Activated effector memory CD4-positive, alpha-beta T cell treated with anti-CD3 and anti-CD28 coated beads, Interleukin-2, amount 50 U/mL, for 16 hours (primary cell): ENCODE results near the gene GALNT10.

ENCODE experiments used
- DNase-seq: peaks from one replicate; pipeline ENCODE4 v3.0.0-alpha.2; 2020

GALNT10 gene

DNA sequence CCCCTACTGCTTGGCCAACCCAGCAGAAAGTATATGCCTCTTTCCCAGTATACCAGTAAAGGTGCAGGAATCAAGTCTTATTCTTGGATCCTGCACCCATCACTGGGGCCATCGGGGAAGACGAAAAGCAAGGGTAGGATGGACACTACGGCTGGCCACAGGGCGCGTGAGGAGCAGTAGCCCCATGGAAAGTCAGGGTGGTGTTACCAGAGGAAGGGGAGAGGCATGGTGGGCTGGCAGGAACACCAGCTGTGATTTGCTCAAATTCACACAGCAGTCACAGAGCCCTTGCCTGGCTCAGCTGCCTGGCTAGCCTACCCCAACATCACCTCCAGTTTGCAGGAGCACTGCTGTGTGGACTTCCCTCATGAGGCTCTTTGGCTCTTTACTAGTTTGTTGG is 220.8 kb downstream of the GALNT10 start:
- DNase-seq = no peak

DNA sequence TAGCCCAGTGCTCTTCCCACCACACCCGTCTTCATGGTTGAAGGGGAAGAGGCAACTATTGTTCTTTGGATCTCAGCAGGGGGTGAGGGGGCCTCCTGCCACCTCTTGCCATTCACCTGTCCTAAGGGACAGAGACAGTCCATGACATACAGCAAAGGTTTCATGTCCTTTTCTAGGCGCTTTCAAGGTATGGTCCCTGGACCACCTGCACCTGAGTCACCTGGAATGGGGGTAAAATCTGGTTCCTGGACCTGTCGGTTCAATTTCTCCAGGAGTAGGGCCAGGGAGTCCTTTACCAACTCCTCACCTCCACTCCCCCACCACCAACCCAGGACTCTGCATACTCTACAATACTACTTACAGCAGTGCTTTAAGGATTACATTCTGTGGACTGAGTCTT is 221.8 kb downstream of the GALNT10 start:
- no peak for DNase-seq

DNA sequence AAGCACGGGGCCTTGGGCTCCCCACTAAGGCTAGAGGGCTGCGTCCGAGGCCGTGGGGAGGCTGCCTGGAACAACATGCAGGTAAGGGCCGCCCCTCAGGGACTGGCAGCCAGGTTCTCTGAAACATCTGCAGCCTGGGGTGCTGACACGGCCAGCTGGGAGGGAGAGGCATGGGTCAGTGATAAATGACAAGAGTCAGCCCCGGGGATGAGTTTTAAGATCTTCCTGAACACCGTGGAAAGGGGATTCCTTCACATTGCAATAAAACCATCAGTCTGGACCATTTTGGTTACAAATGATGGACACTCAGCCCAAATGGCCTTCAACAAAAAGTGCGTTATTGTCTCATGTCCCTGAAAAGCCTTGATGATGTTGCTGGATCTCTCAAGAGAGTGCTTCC is 222.4 kb downstream of the GALNT10 start:
- DNase-seq = no peak

DNA sequence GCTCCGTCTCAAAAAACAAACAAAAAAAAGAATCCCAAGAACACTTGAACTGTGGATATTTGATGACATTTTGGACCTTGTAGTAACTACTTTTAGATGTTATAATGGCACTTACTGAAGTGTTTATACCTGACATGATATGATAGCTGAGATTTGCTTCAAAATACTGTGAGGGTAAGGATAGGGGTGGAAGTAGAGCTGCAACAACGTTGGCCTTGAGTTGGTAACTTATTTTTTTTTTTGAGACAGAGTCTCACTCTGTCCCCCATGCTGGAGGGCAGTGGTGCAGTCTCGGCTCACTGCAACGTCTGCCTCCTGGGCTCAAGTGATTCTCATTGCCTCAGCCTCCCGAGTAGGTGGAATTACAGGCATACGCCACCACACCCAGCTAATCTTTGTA is 224.6 kb downstream of the GALNT10 start:
- DNase-seq = no peak

DNA sequence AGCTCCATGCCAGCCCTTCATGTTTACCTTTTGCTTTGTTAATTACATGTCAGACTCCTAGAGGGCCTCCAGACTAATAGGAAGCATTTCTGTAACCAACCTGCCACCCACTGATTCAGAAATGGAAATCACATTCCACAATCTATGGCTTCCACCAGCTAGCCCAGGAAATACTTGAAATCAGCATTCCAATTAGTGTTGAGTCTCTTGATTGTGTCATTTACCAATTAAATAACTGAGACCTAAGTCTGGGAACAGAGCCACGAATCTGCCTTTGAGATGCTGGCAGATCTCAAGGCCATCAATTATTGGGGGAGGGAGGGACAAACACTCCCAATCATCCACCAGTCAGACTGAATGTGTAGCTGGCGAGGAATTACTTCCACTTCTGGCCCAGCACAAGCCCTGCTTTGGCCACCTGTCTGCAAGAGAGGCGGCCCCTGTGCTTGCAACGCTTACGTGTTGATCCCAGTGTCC is 227.8 kb downstream of the GALNT10 start:
- no peak for DNase-seq

DNA sequence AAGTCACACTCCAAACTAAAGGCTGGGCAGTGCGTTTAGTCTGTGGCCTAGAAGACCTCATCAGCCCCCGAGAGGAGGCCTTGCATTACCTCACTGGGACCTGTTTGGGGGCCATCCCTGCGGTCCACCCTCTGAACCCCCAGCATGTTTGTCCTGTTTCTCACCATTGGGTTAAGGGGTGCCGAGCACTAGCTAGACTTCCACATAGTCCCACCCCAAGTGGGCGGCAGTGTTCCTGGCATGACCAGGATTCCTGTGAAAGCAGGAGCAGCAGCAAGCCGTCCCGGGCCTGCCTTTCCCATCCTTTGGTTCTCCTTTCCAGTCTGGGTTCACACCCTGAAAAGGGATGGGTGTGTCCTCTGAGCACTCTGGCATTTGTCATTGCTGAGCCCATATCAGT is 228.7 kb downstream of the GALNT10 start:
- DNase-seq = no peak

DNA sequence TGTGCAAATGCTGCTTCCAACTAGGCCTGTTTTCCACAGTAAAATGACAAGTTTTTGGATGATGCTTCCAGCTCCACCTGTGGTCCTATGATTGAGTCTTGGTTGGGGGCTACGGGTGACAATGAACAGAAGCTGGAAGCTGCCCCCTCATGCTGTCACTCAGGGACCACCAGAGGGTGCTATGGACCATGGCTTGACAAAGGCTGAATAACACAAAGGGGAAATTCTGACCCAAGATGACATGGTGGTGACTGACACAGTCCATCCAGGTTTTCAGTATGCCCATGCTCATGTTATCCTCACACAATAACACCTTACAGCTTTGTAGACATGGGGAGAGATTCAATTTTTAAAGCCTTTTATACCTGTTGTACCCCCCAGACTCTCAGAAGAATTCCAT is 231.3 kb downstream of the GALNT10 start:
- DNase-seq = no peak

DNA sequence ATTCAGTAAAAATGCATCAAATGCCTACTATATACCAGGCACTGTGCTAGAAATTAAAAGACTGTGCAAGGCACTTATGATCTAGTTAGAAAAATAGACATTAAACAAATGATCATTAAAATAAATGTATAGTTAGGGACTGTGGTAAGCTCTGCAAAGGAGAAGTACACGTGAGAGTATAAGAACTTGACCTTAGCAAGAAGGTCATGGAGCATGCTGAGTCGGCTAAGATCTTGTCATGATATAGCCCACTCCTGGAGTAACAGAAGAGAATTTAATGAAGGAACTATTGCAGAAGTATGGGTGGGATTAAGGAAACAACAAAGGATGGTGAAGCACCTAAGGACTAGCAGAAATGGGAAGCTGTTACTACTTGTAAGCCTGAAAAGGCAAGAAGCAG is 231.8 kb downstream of the GALNT10 start:
- no peak for DNase-seq

DNA sequence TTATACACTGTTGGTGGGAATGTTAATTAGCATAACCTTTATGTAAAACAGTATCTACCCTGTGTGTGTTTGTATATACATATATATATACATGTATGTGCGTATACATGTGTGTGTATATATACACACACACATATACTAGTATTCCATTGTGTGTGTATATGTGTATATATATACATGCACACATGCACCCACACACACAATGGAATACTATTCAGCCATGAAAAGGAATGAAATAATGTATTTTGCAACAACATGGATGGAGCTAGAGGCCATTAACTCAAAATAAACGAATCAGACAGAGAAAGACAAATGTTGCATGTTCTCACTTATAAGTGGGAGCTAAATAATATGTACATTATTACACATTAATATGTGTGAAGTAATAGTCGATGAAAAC is 237.7 kb downstream of the GALNT10 start:
- no peak for DNase-seq

DNA sequence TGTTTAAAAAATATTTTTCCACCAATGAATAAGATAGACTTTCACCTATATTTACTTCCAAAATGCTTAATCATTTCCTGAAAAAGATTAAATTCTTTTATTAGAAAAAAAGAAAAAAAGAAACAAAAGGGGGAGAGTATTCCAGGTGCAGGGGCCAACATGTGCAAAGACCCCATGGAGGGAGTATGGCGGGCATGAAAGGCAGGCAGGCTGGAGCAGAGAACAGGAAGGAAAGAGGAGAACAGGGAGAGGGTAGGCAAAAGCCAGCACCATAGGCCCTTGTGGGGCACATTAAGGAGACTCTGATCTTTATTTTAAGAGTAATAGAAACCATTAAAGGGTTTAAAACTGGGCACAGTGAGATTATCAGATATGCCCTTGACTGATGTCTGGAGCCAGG is 238.8 kb downstream of the GALNT10 start:
- no peak for DNase-seq

DNA sequence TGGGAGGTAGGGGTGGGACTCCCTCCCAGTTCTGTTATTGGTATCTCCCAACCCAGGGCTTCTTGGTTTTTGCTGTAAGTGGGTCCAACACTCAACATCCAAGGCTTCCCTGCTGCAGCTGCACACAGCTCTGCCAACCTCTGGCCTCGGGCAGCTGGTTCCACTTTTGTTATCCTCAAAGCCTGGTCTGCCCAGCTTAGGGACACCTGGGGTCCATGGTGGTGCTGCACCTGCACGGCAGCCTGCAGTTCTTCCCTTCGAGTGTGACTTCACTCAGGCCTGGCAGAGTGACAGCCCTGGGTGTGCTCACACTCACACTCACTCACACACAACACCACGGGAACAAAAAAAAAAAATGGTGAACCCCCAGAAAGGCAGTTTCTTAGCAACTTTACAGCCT is 239.9 kb downstream of the GALNT10 start:
- DNase-seq = no peak

DNA sequence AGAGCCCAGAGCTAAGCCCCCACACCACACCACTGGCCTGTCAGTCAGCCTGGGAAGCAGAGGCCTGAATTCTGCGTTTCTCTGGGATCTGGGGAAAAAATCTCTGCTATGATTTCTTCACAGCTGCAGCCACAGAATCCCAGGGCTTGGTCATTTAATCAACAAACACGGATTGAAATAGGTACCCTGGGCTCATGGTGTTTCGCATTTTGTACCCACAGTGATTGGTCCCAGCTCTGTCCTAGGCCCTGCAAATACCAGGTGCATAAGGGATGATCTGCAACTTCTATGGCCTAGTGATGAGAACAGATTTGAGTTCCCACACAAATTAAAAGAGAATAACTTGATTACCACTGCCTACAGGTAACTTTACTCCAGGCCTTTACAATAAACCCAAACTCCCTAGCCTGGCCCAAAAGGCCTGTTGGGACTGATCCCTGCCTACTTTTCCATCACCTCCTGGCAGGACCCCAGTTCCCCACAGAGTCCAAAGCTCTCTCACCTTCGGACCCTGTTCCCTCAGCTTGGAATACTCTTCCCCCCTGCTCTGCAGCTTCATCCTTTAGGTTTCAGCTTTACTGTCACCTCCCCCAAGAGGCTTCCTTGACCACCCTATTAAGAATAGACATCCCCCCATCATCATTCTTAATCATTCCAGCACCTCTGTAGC is 240.6 kb downstream of the GALNT10 start:
- no peak for DNase-seq

DNA sequence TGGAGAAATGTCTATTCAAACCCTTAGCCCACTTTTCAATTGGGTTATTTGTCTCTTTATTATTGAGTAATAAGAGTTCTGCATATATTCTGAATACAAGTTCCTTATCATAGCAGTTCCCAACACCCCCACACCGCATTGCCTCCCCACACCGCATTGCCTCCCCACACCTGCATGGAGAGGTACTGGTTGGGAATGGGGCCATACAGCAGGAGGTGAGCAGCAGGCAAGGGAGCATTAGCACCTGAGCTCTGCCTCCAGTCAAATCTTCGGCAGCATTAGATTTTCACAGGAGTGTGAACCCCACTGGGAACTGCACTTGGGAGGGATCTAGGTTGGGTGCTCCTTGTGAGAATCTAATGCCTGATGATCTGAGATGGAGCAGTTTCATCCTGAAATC is 244.7 kb downstream of the GALNT10 start:
- DNase-seq = no peak

DNA sequence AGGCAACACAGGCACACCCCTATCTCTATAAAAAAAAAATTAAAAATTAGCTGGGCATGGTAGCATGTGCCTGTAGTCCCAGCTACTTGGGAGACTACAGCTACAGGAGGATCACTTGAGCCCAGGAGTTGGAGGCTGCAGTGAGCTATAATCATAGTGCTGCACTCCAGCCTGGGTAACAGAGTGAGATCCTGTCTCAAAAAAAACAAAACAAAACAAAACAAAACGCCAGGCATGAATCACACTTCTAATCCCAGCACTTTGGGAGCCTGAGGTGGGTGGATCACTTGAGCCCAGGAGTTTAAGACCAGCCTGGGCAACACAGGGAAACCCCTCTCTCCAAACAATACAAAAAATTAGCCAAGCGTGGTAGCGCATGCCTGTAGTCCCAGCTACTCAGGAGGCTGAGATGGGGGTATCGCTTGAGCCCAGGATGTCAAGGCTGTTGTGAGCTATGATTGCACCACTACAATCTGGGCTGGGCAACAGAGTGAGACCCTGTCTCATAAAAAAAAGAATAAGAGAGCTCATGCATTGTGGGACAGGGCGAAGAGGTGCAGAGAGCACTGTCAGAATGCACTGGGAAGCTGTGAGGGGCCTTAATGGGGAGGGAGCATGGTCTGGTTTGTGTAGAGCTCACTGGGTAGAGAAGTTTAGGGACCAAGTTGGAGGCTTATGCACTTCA is 246.9 kb downstream of the GALNT10 start:
- DNase-seq = no peak

DNA sequence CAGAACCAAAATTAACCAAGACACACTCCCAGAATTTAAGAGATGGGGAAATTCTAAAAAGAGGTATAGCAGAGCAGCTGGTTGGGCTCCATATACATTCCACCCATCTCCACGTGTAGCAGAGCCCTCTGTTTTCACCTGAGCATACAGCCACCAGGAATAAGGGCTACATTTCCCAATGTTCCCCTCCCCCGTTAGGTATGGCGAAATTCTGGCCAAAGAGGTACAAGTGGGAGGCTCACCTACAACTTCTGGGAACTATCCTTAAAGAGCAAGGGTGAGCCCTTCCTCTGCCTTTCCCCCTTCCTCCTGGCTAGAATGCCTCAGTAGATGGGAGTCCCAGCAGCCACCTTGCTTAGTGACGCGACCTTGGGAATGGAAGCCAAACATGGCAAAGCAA is 250.0 kb downstream of the GALNT10 start:
- no peak for DNase-seq

DNA sequence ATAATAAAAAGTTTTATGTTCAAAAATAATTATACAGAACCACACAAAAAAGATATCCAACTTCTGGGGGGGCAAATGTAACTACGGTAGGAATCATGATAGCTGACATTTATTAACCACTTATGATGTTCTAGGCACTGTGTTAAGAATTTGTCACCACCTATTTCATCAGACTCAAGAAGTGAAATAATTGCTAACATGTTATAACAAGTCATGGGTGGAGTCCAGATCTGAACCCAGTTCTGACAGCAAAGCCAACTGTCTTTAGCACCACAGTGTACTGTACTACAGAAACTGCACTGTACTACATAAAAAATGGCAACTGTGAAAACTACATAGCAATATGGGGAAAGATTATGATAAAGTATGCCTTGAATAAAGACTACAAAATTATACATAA is 252.3 kb downstream of the GALNT10 start:
- no peak for DNase-seq

DNA sequence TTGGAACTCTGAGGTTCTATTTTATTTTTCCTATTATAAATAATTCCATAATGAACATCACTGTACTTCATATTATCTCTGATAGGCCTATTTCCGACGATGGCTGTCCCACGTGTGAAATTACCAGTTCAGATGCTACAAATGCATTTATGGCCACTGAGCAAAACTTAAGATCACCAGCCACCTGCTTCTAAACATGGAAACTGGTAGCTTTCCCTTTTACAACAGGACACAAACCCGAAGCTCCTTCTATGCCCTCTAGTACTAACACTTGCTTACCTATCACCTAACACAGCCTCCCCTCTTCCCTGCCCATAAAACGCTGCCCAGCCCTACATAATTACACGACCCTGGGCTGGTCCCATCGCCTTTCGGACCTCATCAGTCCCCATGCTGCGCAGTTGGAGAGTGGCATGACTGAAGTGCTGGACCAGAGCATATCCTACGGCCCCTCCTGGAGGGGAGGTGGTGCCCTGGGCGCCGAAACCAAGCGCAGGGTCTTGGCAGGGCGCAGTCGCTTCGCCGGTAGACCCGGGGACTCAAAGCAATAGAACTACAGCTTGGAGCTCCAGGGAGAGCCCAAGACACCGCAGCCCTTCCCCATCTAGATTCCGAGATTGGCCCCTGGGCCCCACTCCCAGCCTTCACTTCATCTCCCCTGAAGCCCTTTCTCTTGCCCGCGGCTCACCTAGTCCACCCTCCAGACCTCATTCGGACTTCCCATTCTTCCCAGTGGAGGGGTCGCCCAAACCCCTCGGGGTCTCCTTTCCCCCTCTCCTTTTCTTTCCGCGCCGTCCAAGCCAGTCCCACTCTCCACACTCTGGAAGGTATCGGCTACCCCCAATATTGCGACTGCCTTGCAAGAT is 254.3 kb downstream of the GALNT10 start:
- peak; percentile 67 for DNase-seq

DNA sequence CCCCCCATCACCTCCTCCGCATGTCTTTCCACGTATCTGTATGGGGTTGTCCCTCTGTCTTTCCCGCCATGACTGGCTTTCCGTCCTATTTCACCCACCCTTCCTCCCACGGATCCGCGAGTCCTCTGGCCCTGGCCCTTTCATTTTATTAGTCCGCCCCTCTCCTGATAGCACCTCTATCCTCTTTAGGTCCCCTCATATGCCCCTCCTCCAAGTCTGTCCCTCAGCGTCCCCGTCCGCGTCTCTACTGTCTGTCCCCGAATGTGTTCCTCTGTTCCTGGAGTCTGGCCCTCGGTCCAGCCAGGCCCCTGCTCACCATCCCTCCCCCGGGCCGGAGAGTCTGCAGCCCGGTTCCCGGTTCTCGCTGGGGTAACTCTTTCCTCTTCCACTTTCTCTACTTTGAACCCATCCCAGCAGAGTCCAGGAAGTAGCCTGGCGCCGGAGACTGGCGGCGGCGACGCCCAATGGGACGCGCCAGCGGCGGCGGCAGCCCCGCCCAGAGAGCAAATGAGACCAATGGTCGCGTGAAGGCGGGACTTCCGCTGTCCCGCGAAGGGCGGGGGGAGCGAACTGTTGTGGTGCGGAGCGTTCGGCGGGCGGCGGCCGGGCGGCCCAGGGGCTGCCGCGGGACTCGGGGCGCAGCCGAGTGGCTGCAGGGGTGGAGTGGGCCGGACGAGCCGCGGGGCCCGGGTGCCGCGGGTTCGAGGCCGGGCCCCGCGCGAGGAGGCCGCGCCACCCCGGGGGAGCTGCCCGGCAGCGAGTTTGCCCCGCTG is 255.1 kb downstream of the GALNT10 start, which contains the start of gene SAP30L:
SAP30L (plus strand) TSS at position 576 of the 773 bp plus-strand sequence. CDS start 608 bp downstream, outside the sequence.
- peak; percentile 98 for DNase-seq

DNA sequence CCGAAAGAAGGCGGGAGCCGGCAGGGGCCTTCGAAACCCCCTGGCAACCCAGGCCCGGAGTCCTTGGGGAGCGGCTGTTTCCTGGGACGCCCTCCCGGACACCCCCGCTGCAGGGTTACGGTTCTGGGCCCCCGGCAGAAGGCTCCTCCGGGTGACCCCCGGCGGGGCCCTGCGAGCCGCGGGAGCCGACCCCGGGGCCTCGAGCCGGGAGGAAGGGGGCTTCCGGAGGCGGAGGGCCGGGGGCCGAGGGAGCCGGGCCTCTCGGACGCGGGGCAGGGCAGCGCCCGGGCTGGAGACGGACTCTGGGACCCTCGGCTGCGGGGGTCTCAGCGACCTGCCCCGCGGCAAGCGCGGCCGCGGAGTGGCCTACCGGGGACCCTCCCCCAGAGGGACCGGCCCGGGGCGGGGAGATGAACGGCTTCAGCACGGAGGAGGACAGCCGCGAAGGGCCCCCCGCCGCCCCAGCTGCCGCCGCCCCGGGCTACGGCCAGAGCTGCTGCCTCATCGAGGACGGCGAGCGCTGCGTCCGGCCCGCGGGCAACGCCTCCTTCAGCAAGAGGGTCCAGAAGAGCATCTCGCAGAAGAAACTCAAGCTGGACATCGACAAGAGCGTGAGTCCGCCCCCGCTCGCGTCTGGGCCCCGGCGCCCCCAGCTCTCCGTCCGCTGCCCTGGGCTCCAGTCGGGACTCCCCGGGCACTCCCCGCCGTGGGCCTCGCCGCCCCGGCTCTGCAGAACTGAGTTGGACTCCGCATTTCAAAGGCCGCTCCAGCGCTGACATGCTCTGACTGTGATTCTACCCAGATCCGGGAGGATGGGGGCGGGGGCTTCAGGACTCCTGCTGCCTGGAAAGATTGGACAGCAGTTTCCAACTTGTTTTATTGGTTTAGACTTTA is 255.9 kb downstream of the GALNT10 start:
- peak; percentile 80 for DNase-seq

DNA sequence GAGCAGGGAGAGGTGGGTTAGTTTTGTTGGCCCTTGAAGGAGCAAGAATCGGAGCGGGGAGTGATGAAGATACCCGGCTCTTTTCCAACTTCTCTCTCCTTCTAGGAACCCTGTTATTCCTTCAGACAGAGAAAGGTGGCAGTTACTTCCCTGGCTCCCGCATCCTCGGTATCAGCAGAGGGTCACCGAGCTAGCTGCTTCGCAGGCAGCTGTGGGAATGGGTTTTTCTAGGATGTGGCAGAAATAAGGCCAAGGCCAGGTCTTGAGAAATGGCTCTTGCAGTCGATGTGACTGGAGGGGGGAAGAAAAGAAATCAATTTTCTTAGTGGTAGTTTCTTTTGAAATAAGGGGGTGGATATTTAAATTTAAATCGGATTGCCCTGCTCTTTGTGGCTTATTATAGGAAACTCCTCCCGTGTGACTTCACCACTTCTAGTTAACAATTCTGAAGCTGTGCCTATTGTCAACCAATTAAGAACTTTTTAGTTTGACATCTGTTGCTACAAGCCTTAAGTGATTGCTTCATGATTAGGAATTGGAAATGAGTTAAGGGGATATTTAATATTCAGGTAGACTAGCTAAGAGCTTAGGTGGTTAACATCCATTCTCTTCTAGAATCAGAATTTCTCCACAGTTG is 256.7 kb downstream of the GALNT10 start:
- no peak for DNase-seq

DNA sequence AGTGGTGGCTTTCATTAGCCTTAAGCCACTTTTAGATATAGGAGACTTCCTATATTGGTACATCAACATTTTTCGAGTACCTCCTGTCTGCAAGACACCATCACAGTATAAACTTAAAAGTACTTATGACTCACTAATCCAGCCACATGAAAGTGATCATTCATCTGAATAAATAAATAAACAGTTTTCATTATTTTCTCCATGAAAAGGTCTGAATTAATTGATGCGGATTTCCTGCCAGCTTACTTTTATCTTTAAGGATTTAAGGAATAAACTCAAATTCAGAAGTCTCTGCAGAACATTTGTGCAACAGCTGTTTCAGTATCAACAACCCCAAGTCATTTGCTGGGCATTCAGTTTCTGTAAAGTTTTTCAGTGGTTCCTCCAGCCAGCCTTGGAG is 259.3 kb downstream of the GALNT10 start:
- DNase-seq = no peak
